Activated naive CD8-positive, alpha-beta T cell (primary cell): ENCODE data around the gene UBL4A.

Experiments
- H3K27ac Mint-ChIP-seq: one replicate; pipeline ENCODE4 v1.8.0; 2021; ENCODE audit warnings: mixed read lengths
- H3K27me3 Mint-ChIP-seq: one replicate; pipeline ENCODE4 v1.8.0; 2021; ENCODE audit warnings: mixed read lengths
- H3K36me3 Mint-ChIP-seq: one replicate; pipeline ENCODE4 v1.8.0; 2021; ENCODE audit warnings: mixed read lengths
- H3K4me1 Mint-ChIP-seq: one replicate; pipeline ENCODE4 v1.8.0; 2021; ENCODE audit warnings: low read depth, mixed read lengths
- H3K4me3 Mint-ChIP-seq: one replicate; pipeline ENCODE4 v1.8.0; 2021; ENCODE audit warnings: mild to moderate bottlenecking, mixed read lengths
- H3K9me3 Mint-ChIP-seq: one replicate; pipeline ENCODE4 v1.8.0; 2021; ENCODE audit warnings: low read depth, mixed read lengths

The UBL4A gene

DNA sequence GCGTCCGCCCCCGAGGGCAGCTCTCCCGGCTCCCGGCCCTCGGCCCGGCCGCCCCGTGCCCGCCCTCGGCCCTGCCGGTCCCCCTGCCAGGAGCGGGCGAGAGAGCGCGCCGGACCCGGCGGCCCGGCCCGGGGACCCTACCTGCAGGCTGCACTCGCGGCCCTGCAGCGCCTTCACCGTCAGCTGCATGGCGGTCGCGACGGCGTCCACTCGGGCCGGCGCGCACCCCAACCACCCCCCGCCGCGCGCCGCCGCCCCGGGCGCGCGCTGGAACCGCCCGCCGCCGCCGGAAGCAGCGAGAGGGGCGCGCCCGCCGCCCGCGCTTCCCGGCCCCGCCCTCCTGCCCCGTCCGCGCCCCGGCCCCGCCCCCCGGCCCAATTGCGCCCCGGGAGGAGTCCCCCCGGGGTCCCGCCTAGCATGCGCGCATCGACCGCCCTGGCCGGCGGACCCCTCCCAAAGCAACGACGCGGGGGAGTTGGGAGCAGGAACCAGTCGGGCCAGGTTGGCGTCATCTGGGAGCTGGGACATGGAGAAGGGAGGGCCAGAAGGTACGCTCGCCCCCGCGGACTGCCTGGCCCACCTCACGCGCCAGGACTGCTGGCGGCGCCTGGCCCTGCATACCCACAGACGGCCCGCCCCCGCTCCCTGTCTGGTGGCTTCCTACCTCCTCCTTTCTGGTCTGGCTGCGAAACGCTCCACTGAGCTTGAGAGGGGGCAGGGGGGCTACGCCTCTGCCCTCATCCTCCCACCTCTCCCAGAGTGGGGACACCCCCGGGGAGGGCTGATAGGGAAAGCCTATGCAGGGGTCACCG is at the start of gene UBL4A:
Gene UBL4A, minus strand, starts transcription at position 220 of the 812 bp plus-strand sequence. Its CDS starts 31 bp downstream, at position 189.
- Mint-ChIP-seq H3K27me3 (no peaks in the 10 kb centered on the region), H3K4me1 (peaks cover 15% of the 10 kb centered on the region), H3K36me3 (no peaks in the 10 kb centered on the region), H3K4me3 (peak within 1 kb of the TSS; percentile 84), H3K9me3 (no peaks in the 10 kb centered on the region), H3K27ac (peak within 1 kb of the TSS; percentile 68)

DNA sequence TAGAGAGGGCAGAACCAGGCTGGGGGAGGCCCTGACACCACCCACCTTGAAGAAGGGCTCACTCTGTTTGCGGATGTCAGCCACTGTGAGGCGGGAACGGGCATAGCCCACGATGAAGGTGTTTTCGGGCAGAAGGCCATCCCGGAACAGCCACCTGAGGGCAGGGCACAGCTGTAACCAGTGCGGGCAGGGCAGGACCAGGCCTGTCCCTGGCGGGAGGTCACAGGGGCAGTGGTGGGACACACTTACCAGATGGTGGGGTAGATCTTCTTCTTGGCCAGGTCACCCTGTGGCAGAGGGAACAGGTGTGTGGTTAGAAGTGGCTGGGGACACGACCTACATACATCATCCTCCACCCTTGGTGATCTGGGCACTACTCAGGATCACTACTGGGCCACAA is 49.5 kb upstream of the UBL4A start:
- H3K27me3 Mint-ChIP-seq = no peaks in the 10 kb centered on the region
- peaks cover 8% of the 10 kb centered on the region for H3K4me1 Mint-ChIP-seq
- H3K4me3 Mint-ChIP-seq = no peak overlapping the region
- no peaks in the 10 kb centered on the region for H3K36me3 Mint-ChIP-seq
- no peak overlapping the region for H3K27ac Mint-ChIP-seq
- no peaks in the 10 kb centered on the region for H3K9me3 Mint-ChIP-seq

DNA sequence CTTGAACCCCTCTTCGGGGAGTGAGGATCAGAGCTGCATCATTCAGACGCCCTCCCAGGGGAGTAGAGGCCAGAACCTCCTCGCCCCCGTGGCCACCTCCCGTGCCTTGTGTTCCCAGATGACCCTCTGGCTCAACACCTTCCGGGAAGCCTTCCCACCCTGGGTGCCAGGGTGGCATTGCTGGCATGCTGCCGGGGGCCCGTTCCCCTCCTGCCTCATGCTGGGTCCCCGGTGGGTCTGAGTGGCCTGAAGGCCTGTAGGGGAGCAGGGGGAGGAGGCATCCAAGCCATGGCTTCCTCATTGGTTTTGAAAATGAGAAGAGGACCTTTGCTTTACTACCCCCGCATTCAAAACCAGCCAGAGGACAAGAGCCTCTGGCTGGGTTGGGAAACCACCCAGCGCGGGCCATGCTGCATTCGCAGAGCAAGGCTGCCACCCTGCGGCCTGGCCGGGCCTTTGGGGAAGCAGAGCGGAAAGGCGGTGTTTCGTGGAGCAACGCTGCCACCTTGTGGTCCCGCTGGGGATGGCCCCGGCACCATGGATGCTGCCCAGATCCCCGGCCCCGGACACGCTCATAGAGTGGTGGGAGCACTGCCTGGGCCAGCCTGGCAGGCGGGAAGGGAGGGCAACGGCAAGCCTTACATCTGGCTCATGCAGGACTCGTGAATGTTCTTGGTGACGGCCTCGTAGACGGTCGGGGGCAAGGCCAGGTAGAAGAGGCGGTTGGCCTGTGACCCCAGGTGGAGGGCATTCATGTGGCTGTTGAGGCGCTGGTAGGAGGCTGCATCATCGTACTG is 48.3 kb upstream of the UBL4A start:
- H3K4me1 Mint-ChIP-seq = peaks cover 8% of the 10 kb centered on the region
- no peak overlapping the region for H3K27ac Mint-ChIP-seq
- H3K36me3 Mint-ChIP-seq = no peaks in the 10 kb centered on the region
- H3K9me3 Mint-ChIP-seq = no peaks in the 10 kb centered on the region
- no peaks in the 10 kb centered on the region for H3K27me3 Mint-ChIP-seq
- no peak overlapping the region for H3K4me3 Mint-ChIP-seq

DNA sequence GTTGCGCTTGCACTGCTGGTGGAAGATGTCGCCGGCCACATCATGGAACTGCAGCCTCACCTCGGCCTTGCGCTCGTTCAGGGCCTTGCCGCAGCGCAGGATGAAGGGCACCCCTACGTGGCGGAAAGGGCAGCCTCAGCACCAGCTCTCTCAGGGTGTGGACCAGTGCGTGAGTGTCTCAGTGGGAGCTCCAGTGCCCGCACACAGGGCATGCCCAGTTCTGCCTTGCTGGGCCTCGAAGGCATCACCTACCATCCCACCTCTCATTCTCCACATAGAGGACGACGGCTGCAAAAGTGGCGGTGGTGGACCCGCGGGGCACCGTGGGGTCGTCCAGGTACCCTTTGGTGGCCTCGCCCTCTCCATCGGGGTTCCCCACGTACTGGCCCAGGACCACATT is 46.3 kb upstream of the UBL4A start:
- H3K4me1 Mint-ChIP-seq = peaks cover 2% of the 10 kb centered on the region
- H3K27ac Mint-ChIP-seq = no peak overlapping the region
- H3K27me3 Mint-ChIP-seq = no peaks in the 10 kb centered on the region
- no peak overlapping the region for H3K4me3 Mint-ChIP-seq
- no peaks in the 10 kb centered on the region for H3K9me3 Mint-ChIP-seq
- no peaks in the 10 kb centered on the region for H3K36me3 Mint-ChIP-seq

DNA sequence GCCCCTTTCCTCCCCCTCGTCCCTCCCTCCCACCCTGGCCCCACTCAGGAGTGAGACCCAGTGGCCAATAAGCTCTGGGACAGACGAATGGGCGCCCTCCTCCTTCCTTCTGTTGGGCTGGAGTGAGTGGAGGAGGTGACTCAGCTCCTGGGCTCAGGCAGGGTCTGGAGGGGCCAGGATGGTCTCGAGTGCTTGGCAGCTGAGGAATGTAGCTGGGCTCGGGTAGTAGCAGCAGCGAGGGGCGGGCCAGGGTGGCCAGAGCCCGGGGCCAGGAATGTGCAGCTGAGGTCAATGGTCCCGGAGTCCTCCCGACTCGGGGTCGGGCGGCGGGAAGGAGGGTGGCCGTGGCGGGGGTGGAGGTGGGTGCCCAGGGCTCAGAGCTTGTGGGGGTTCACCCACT is 45.2 kb upstream of the UBL4A start:
- peaks cover 8% of the 10 kb centered on the region for H3K4me1 Mint-ChIP-seq
- no peaks in the 10 kb centered on the region for H3K27me3 Mint-ChIP-seq
- H3K4me3 Mint-ChIP-seq = no peak overlapping the region
- no peak overlapping the region for H3K27ac Mint-ChIP-seq
- no peaks in the 10 kb centered on the region for H3K9me3 Mint-ChIP-seq
- H3K36me3 Mint-ChIP-seq = no peaks in the 10 kb centered on the region

DNA sequence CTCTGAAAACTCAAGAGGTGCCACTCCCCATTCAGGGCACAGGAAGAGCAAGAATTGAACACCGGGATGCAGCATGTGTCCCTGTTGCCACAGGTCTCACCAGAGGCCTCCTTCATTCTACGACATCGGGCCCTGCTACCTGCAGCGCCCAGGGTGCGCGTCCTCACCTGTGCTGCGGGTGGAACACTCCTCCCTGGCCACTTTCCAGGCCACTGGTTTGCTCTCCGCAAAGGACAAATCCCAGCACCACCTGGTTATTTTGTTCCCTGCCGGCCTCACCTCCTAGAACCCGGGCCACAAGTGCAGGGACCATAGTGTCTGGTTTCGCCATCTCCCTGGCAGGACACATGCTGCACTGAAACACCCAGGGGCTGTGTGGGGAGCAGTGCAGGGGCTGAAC is 43.9 kb upstream of the UBL4A start:
- peaks cover 17% of the 10 kb centered on the region for H3K4me1 Mint-ChIP-seq
- peak overlapping the region; percentile 6 for H3K27ac Mint-ChIP-seq
- H3K36me3 Mint-ChIP-seq = no peaks in the 10 kb centered on the region
- no peaks in the 10 kb centered on the region for H3K27me3 Mint-ChIP-seq
- H3K9me3 Mint-ChIP-seq = no peaks in the 10 kb centered on the region
- no peak overlapping the region for H3K4me3 Mint-ChIP-seq

DNA sequence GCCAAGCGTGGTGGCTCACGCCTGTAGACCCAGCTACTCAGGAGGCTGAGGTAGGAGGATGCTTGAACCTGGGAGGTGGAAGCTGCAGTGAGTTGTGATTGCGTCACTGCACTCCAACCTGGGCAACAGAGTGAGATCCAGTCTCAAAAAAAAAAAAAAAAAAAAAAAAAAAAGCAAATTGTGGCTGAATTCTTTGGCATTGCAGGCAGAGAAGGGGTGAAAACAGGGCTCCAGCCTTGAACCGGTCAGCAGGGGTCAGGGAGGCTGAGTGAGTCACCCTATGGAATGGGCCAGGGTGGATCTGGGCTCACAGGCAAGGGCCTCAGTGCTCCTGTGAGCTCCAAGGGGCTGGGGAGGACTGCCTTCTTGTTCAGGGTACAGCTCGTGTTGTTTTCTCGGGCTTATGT is 42.8 kb upstream of the UBL4A start:
- H3K27me3 Mint-ChIP-seq = no peaks in the 10 kb centered on the region
- H3K4me1 Mint-ChIP-seq = peaks cover 15% of the 10 kb centered on the region
- no peak overlapping the region for H3K27ac Mint-ChIP-seq
- no peaks in the 10 kb centered on the region for H3K36me3 Mint-ChIP-seq
- H3K9me3 Mint-ChIP-seq = no peaks in the 10 kb centered on the region
- no peak overlapping the region for H3K4me3 Mint-ChIP-seq

DNA sequence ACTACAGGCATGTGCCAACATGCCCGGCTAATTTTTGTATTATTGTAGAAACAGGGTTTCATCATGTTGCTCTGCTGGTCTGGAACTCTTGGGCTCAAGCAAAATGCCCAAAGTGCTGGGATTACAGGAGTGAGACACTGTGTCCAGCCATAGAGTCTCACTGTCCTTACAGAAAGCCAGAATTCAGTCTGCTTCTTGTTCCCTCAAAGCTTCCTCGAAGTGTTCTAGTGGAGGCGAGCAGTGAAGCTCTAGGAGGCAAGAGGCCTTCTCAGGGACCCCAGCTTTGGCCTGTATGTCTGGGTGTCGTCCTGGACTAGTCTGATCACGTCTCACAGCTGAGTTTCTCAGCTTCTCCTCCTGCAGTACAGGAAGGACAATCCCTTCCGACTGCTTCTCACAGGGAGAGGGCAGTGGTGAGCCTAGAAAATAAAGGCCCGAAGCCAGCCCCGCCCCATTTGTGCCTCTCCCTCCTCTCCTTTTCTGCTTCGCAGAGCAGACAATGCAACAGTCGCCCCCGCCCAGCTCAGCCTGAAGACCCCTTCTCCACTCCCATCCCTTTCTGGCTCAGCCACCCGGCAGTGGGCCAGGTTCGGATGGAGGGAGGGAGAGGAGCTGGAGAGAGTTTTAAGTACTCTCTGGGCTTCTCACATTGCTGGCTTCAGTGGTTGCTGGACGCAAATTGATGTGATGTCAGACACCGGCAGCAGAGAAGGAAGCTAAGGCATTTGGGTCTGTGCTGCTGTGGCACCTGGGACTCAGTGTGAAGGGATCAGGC is 40.7 kb upstream of the UBL4A start:
- no peak overlapping the region for H3K4me3 Mint-ChIP-seq
- H3K36me3 Mint-ChIP-seq = no peaks in the 10 kb centered on the region
- H3K27ac Mint-ChIP-seq = no peak overlapping the region
- H3K9me3 Mint-ChIP-seq = no peaks in the 10 kb centered on the region
- no peaks in the 10 kb centered on the region for H3K27me3 Mint-ChIP-seq
- H3K4me1 Mint-ChIP-seq = peaks cover 15% of the 10 kb centered on the region

DNA sequence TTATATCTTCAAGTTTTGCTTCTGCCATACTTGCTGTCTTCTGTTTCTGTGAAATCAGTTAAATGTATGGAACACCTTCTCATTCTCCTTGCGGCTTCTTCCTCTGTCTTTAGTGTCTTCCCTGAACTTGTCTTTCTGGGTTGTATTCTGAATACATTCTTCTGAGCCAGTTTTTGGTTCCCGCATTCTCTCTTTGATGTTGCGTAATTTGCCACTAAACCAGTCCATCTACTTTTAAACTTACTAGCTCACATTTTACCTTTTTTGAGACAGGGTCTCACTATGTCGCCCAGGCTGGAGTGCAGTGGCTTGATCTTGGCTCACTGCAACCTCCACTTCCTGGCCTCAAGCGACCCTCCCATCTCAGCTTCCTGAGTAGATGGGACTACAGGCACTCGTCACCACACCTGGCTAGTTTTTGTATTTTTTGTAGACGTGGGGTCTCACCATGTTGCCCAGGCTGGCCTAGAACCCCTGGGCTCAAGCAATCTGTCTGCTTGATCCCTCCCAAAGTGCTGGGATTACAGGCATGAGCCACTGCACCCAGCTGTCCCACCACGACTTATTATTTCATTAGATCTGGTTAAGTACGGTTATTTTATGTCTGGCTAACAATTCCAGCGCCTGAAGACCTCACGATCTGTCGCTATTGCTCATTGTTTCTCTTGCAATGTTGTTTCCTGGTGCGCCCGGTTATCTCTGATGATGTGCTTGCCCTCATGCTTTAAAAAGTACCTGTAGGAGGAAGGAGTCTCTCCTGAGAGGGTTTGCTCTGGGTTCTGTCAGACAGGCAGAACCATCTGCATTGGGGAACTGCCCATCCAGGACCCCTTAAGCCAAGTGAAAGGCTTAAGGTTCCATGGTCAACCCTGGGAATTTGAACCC is 39.4 kb upstream of the UBL4A start:
- Mint-ChIP-seq H3K27me3 (no peaks in the 10 kb centered on the region), H3K36me3 (no peaks in the 10 kb centered on the region), H3K27ac (no peak overlapping the region), H3K4me3 (peak overlapping the region; percentile 25), H3K9me3 (no peaks in the 10 kb centered on the region), H3K4me1 (peaks cover 15% of the 10 kb centered on the region)

DNA sequence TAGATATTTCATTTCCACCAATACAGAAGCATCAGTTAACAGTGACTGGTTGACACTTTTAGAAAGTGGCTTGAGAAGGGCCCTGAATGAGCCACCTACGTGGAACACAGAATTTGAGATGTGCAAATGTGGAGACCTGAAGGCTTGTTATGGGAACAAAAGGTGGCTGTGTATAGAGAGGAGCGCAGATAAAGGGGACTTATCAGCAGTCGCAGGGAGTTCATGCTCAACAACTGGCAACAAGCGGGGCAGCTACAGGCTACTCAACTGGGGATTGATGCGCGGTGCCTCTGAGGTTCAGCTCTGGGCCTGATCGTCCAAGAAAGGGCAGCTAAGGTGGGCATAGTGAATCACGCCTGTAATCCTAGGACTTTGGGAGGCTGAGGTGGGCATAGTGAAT is 33.0 kb upstream of the UBL4A start:
- Mint-ChIP-seq H3K27ac (no peak overlapping the region), H3K9me3 (no peaks in the 10 kb centered on the region), H3K36me3 (no peaks in the 10 kb centered on the region), H3K27me3 (no peaks in the 10 kb centered on the region), H3K4me1 (peaks cover 9% of the 10 kb centered on the region), H3K4me3 (no peak overlapping the region)

DNA sequence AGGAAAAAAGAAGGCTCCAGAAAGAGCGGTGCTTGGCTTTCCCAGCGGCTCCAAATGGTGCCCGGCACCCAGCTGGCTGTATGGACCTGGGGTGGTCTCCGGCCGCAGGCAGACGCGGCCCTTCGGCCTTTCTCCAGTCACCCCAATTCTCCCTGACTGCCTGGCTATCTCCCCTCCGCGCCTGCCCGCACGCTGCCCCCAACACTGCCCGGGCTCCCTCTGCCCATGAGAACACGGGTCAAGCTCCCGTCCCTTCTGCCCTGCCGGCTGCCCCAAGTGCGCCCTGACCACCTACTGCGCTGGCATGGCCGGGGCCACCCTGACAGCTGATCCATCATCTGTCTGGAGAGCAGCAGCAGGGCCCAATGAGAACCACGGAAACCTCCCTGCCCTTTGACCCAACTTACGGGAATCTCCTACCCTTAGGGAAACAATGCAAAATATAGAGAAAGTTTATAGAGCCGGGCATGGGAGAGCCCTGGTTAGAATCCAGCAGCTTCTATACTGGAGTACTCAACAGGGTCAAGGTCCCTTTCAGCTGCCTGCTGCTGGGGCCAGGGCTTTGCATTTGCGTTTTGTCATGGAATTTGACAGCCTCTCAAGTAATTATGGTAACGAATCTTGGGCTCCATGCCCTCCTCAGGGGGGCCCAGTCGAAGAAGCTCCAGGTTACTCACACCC is 30.8 kb upstream of the UBL4A start:
- no peaks in the 10 kb centered on the region for H3K9me3 Mint-ChIP-seq
- no peaks in the 10 kb centered on the region for H3K36me3 Mint-ChIP-seq
- H3K27me3 Mint-ChIP-seq = no peaks in the 10 kb centered on the region
- no peak overlapping the region for H3K27ac Mint-ChIP-seq
- peak overlapping the region; percentile 32 for H3K4me3 Mint-ChIP-seq
- peaks cover 17% of the 10 kb centered on the region for H3K4me1 Mint-ChIP-seq

DNA sequence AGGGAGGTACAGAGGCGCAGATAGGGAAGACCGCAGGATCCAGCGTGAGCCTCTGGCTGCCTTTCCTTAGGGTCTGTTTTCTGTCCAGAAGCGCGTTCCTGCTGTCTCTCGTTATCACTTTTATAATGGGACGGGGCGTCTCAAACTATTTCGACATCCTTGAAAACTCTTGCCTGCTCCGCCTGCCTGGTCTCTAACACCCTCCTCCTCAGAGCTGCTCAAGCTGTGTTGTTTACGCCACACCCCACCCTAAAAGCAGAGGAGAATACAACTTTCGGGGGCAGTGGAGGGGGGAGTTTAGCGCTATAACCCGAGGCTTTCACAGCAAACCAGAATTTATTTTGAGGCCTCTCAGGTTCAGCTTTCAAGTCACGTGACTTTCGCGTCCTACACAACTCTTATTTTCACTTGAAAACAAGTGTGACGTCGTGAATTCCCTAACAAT is 30.3 kb upstream of the UBL4A start:
- no peaks in the 10 kb centered on the region for H3K9me3 Mint-ChIP-seq
- no peaks in the 10 kb centered on the region for H3K27me3 Mint-ChIP-seq
- peak overlapping the region; percentile 79 for H3K4me3 Mint-ChIP-seq
- peaks cover 20% of the 10 kb centered on the region for H3K4me1 Mint-ChIP-seq
- peak overlapping the region; percentile 78 for H3K27ac Mint-ChIP-seq
- no peaks in the 10 kb centered on the region for H3K36me3 Mint-ChIP-seq

DNA sequence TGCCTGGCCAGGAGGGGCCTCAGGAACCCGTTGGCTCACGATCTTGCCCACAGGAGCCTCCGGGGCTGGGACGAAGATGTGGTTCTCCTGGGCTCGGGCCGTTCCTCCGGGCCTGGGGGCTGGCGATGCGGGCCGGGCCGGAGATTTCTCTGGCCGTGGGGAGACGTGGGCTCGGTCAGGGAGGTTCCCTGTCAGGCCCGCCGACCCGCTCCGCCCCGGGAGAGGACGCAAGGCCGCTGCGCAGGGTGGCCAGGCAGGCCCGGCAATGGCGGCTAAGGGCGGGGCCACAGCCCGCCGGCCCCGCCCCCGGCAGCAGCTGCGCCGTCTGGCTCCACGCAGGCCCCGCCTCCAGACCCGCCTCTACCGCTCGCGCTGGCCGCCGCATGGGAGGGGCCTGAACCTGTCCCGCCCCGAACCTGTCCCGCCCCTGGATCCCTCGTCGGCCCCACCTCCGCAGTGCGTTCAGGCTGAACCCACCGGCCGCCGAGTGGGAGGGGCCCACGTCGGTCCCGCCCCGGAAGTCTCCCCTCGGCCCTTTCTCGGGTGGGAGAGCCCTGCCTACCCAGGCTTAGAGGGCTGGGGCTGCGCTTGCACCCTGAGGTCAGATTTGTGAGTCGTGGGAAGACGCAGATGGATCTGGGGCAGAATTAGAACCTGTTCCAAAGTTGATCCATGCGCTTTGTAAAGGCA is 29.7 kb upstream of the UBL4A start, which contains the start of gene FAM3A:
Gene FAM3A, minus strand, starts transcription at position 267 of the 690 bp plus-strand sequence. CDS start 460 bp downstream, outside the sequence.
- peak within 1 kb of the TSS; percentile 88 for H3K27ac Mint-ChIP-seq
- H3K4me1 Mint-ChIP-seq = peaks cover 23% of the 10 kb centered on the region
- no peaks in the 10 kb centered on the region for H3K9me3 Mint-ChIP-seq
- H3K4me3 Mint-ChIP-seq = peak within 1 kb of the TSS; percentile 87
- H3K36me3 Mint-ChIP-seq = no peaks in the 10 kb centered on the region
- H3K27me3 Mint-ChIP-seq = no peaks in the 10 kb centered on the region
